Neural cell (in vitro differentiated cells): Measurements from ENCODE around the gene ZNF384.

Source experiments
- EZH2 ChIP-seq: fragments of 200-600, 300-800 bp; shearing (Covaris generic), sonication (generic); IDR thresholded peaks from 2 replicates; pipeline ENCODE4 v1.6.1; 2014; ENCODE audit warnings: antibody characterized with exemption, low read length, borderline replicate concordance, mild to moderate bottlenecking; ENCODE audit not compliant: insufficient read depth, poor library complexity, severe bottlenecking
- POLR2AphosphoS5 ChIP-seq: IDR thresholded peaks from 2 replicates; pipeline ENCODE4 v1.6.1; 2012
- SMC3 ChIP-seq: fragments of 450-650 bp; conservative IDR thresholded peaks from 2 replicates; pipeline ENCODE4 v1.6.1; 2014; ENCODE audit warnings: antibody characterized with exemption, mild to moderate bottlenecking, moderate library complexity; ENCODE audit not compliant: poor library complexity
- TF ChIP-seq, protein P1 (sequence below): IDR thresholded peaks from 2 replicates; pipeline ENCODE4 v1.6.1; 2012; ENCODE audit warnings: borderline replicate concordance
- TF ChIP-seq, protein P2 (sequence below): fragments of 450-650 bp; IDR thresholded peaks from 2 replicates; pipeline ENCODE4 v1.5.1; 2014; ENCODE audit warnings: antibody characterized with exemption, mild to moderate bottlenecking, moderate library complexity; ENCODE audit not compliant: poor library complexity, severe bottlenecking

DNA sequence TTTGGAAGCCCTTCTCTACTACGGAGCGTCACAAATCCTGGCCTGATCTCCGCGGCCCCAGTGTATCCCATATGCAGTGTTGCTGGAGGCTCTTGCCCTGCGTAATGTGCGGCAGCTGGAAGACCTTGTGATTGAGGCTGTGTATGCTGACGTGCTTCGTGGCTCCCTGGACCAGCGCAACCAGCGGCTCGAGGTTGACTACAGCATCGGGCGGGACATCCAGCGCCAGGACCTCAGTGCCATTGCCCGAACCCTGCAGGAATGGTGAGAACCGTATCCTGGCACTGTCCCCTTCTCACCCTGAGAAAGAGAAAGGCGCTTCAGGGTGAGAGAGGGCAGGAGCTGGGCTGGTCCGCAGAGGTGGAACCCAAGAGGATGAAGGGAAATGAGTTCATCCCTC lies 40.0 kb upstream of the ZNF384 start:
- TF ChIP-seq, protein P1, sequence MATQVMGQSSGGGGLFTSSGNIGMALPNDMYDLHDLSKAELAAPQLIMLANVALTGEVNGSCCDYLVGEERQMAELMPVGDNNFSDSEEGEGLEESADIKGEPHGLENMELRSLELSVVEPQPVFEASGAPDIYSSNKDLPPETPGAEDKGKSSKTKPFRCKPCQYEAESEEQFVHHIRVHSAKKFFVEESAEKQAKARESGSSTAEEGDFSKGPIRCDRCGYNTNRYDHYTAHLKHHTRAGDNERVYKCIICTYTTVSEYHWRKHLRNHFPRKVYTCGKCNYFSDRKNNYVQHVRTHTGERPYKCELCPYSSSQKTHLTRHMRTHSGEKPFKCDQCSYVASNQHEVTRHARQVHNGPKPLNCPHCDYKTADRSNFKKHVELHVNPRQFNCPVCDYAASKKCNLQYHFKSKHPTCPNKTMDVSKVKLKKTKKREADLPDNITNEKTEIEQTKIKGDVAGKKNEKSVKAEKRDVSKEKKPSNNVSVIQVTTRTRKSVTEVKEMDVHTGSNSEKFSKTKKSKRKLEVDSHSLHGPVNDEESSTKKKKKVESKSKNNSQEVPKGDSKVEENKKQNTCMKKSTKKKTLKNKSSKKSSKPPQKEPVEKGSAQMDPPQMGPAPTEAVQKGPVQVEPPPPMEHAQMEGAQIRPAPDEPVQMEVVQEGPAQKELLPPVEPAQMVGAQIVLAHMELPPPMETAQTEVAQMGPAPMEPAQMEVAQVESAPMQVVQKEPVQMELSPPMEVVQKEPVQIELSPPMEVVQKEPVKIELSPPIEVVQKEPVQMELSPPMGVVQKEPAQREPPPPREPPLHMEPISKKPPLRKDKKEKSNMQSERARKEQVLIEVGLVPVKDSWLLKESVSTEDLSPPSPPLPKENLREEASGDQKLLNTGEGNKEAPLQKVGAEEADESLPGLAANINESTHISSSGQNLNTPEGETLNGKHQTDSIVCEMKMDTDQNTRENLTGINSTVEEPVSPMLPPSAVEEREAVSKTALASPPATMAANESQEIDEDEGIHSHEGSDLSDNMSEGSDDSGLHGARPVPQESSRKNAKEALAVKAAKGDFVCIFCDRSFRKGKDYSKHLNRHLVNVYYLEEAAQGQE: no peak
- TF ChIP-seq, protein P2, sequence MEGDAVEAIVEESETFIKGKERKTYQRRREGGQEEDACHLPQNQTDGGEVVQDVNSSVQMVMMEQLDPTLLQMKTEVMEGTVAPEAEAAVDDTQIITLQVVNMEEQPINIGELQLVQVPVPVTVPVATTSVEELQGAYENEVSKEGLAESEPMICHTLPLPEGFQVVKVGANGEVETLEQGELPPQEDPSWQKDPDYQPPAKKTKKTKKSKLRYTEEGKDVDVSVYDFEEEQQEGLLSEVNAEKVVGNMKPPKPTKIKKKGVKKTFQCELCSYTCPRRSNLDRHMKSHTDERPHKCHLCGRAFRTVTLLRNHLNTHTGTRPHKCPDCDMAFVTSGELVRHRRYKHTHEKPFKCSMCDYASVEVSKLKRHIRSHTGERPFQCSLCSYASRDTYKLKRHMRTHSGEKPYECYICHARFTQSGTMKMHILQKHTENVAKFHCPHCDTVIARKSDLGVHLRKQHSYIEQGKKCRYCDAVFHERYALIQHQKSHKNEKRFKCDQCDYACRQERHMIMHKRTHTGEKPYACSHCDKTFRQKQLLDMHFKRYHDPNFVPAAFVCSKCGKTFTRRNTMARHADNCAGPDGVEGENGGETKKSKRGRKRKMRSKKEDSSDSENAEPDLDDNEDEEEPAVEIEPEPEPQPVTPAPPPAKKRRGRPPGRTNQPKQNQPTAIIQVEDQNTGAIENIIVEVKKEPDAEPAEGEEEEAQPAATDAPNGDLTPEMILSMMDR: no peak
- TF ChIP-seq EZH2 (no peak), POLR2AphosphoS5 (no peak), SMC3 (no peak)
